DOHH2 (cell line): Measurements from ENCODE around the gene ETF1.
"Not testable (repeated sequence)": the region's sequence is repeated elsewhere in the genome, so short reads cannot be mapped to it uniquely, and the experiment has no call there.

ENCODE experiments used
- H3F3A ChIP-seq: fragments of 200-600 bp; sonication (generic), shearing (Covaris generic); 2 replicates; pipeline ENCODE4 v1.6.0; 2016; ENCODE audit warnings: antibody characterized with exemption, mild to moderate bottlenecking; ENCODE audit not compliant: control insufficient read depth, insufficient read depth
- H3K27ac ChIP-seq: fragments of 200-600 bp; sonication (generic); 2 replicates; pipeline ENCODE4 v1.5.1; 2014; ENCODE audit warnings: low read depth, mild to moderate bottlenecking, low read length, moderate library complexity
- H3K27me3 ChIP-seq: fragments of 200-600 bp; sonication (generic); 2 replicates; pipeline ENCODE4 v1.6.1; 2014; ENCODE audit warnings: mild to moderate bottlenecking, low read length, mixed read lengths; ENCODE audit not compliant: control insufficient read depth
- H3K36me3 ChIP-seq: fragments of 200-600 bp; sonication (generic); 2 replicates; pipeline ENCODE4 v1.6.1; 2014; ENCODE audit warnings: mild to moderate bottlenecking, low read length, moderate library complexity, mixed read lengths; ENCODE audit not compliant: control insufficient read depth
- H3K4me1 ChIP-seq: fragments of 200-600 bp; sonication (generic); 2 replicates; pipeline ENCODE4 v1.6.1; 2014; ENCODE audit warnings: mild to moderate bottlenecking, low read length, mixed read lengths; ENCODE audit not compliant: control insufficient read depth
- H3K4me2 ChIP-seq: fragments of 200-600 bp; sonication (generic); 2 replicates; pipeline ENCODE4 v1.6.0; 2014; ENCODE audit warnings: mild to moderate bottlenecking, low read length, moderate library complexity
- H3K4me3 ChIP-seq: fragments of 200-600 bp; sonication (generic); 2 replicates; pipeline ENCODE4 v1.5.1; 2014; ENCODE audit warnings: mild to moderate bottlenecking, low read length, mixed read lengths
- H3K79me2 ChIP-seq: fragments of 200-600 bp; sonication (generic); 2 replicates; pipeline ENCODE4 v1.6.1; 2014; ENCODE audit warnings: mild to moderate bottlenecking, low read length, mixed read lengths; ENCODE audit not compliant: control insufficient read depth
- H3K9me2 ChIP-seq: fragments of 200-600 bp; sonication (generic); replicated peaks from 2 replicates; pipeline ENCODE4 v1.6.1; 2014; ENCODE audit warnings: mild to moderate bottlenecking, low read length, mixed read lengths; ENCODE audit not compliant: control insufficient read depth
- H3K9me3 ChIP-seq: fragments of 200-600 bp; sonication (generic); 2 replicates; pipeline ENCODE4 v1.6.1; 2014; ENCODE audit warnings: antibody characterized with exemption, low read length, mixed read lengths; ENCODE audit not compliant: control insufficient read depth, insufficient read depth
- H4K20me1 ChIP-seq: fragments of 200-600 bp; sonication (generic); 2 replicates; pipeline ENCODE4 v1.6.0; 2014; ENCODE audit warnings: low read depth, mild to moderate bottlenecking, antibody characterized with exemption, low read length, moderate library complexity; ENCODE audit not compliant: control insufficient read depth, insufficient read depth
- CTCF ChIP-seq: fragments of 200-600 bp; sonication (generic); IDR thresholded peaks from one replicate; pipeline ENCODE4 v1.5.1; 2014; ENCODE audit warnings: antibody characterized with exemption, mild to moderate bottlenecking, low read depth, low read length; ENCODE audit not compliant: poor library complexity, severe bottlenecking
- EZH2phosphoT487 ChIP-seq: fragments of 200-600 bp; sonication (generic); IDR thresholded peaks from 2 replicates; pipeline ENCODE4 v1.6.1; 2017; ENCODE audit warnings: borderline replicate concordance, mild to moderate bottlenecking, antibody characterized with exemption, low read length, moderate library complexity, mixed read lengths

ETF1 gene

GRCh38 chr5:138488481-138488945, 54.5 kb downstream of the ETF1 start:
- H3K79me2 ChIP-seq, result no peaks in the 10 kb centered on the region
- H3K27me3 ChIP-seq, result peaks cover 39% of the 10 kb centered on the region
- H4K20me1 ChIP-seq, result 0 out of 2 replicates have a peak, but pooled peaks cover 3% of the 10 kb centered on the region
- no peaks in the 10 kb centered on the region for H3K36me3 ChIP-seq
- no peaks in the 10 kb centered on the region for H3K9me3 ChIP-seq
- H3F3A ChIP-seq, result no peaks in the 10 kb centered on the region
- no peak overlapping the region for H3K4me3 ChIP-seq
- H3K4me1 ChIP-seq, result peaks cover 11% of the 10 kb centered on the region
- H3K4me2 ChIP-seq, result no peak overlapping the region
- H3K9me2 ChIP-seq, result no peaks in the 10 kb centered on the region
- no peak for TF ChIP-seq CTCF
- TF ChIP-seq EZH2phosphoT487, result no peak
- H3K27ac ChIP-seq, result no peak overlapping the region

DNA sequence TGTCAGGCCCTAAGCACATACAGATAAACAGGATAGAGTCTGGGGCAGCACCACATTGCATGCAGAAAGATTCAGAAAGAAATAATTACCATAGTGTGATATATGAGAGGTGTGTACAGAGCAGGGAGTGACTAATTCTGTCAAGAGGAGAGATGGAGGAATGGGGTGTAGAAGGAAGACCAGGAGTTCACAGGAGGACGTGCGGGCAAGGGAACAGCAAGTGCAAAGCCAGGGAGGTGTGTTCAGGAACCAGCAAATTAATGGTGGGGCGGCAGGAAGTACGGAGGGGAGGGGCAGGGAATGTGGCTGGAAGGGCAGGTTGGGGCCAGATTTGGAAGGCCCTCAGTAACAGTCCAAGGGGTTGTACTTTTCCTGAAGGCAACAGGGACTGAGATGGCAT, 60.4 kb downstream of the ETF1 start:
- H3K9me2 ChIP-seq, result no peaks in the 10 kb centered on the region
- TF ChIP-seq EZH2phosphoT487 (no peak), CTCF (no peak)
- no peaks in the 10 kb centered on the region for H3K36me3 ChIP-seq
- no peaks in the 10 kb centered on the region for H3K9me3 ChIP-seq
- no peak overlapping the region for H3K27ac ChIP-seq
- no peak overlapping the region for H3K4me2 ChIP-seq
- no peaks in the 10 kb centered on the region for H3K79me2 ChIP-seq
- H3K4me1 ChIP-seq, result no peaks in the 10 kb centered on the region
- no peak overlapping the region for H3K4me3 ChIP-seq
- no peaks in the 10 kb centered on the region; the same call in 1 of the 2 replicates for H3F3A ChIP-seq
- H3K27me3 ChIP-seq, result no peaks in the 10 kb centered on the region; the same call in none of the 2 replicates
- no peaks in the 10 kb centered on the region for H4K20me1 ChIP-seq

DNA sequence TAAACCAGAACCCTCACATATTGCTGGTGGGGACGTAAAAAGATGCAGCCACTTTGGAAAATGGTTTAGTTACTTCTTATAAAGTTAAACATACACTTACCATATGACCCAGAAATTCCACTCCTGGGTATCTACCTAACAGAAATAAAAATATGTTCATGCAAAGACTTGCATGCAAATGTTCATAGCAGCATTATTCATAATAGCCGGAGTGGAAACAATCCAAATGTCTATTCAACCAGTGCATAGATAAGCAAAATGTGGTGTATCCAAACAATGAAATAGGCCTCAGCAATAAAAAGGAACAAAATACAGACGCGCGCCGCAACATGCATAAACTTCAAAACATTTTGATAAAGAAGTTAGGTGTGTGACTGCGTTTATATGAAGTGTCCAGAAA, 66.1 kb downstream of the ETF1 start:
- Histone ChIP-seq H3K36me3 (no peaks in the 10 kb centered on the region), H3K4me2 (no peak overlapping the region), H3K9me3 (no peaks in the 10 kb centered on the region), H3K27me3 (peaks cover 7% of the 10 kb centered on the region), H3K9me2 (no peaks in the 10 kb centered on the region), H4K20me1 (no peaks in the 10 kb centered on the region), H3K27ac (no peak overlapping the region), H3K4me3 (no peak overlapping the region), H3K4me1 (no peaks in the 10 kb centered on the region), H3F3A (no peaks in the 10 kb centered on the region; the same call in 1 of the 2 replicates), H3K79me2 (no peaks in the 10 kb centered on the region)
- TF ChIP-seq EZH2phosphoT487 (no peak), CTCF (no peak)

DNA sequence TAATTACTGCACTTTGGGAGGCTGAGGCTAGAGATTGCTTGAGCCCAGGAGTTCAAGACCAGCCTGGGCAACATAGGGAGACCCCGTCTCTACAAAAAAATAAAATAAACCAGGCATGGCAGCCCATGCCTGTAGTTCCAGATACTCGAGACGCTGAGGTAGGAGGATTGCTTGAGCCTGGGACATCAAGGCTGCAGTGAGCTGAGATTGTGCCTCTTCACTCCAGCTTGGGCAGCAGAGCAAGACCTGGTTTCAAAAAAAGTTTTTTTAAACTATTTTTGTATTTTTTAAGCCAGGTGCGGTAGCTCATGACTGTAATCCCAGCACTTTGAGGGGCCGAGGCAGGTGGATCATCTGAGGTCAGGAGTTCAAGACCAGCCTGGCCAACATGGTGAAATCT, 69.9 kb downstream of the ETF1 start:
- H4K20me1 ChIP-seq, H3F3A ChIP-seq, H3K4me2 ChIP-seq, H3K79me2 ChIP-seq, H3K4me1 ChIP-seq, H3K9me2 ChIP-seq, H3K27ac ChIP-seq, H3K36me3 ChIP-seq, H3K4me3 ChIP-seq, H3K9me3 ChIP-seq: not testable (repeated sequence)
- peaks cover 11% of the 10 kb centered on the region for H3K27me3 ChIP-seq
